Mesenchymal stem cell (in vitro differentiated cells and primary cell): ENCODE measurements around the gene WDR5.

Experiments used
- DNase-seq: peaks from one replicate; pipeline ENCODE4 v3.0.0-alpha.2; 2013
- H2AFZ ChIP-seq: one replicate; pipeline ENCODE4 v1.6.1; 2013; ENCODE audit warnings: low read depth, mild to moderate bottlenecking, control low read depth, inconsistent platforms, low read length, moderate library complexity
- H2AK5ac ChIP-seq: 2 replicates; pipeline ENCODE4 v1.6.1; 2013; ENCODE audit warnings: low read length, moderate library complexity, mild to moderate bottlenecking, inconsistent platforms; ENCODE audit not compliant: severe bottlenecking
- H2BK120ac ChIP-seq: one replicate; pipeline ENCODE4 v1.6.1; 2013; ENCODE audit warnings: low read depth, mild to moderate bottlenecking, inconsistent platforms, low read length, moderate library complexity
- H2BK12ac ChIP-seq, 2 experiments: one replicate each; pipeline ENCODE4 v1.6.1; 2013; ENCODE audit warnings: inconsistent platforms in 2 of 2, low read length in 2 of 2, mild to moderate bottlenecking in 2 of 2, moderate library complexity in 2 of 2, control low read depth in 1 of 2
- H2BK15ac ChIP-seq: one replicate; pipeline ENCODE4 v1.6.1; 2013; ENCODE audit warnings: mild to moderate bottlenecking, low read depth, inconsistent platforms; ENCODE audit not compliant: poor library complexity, severe bottlenecking
- H2BK5ac ChIP-seq: 2 replicates; pipeline ENCODE4 v1.6.1; 2013; ENCODE audit warnings: low read depth, mild to moderate bottlenecking, low read length, control low read depth, inconsistent platforms; ENCODE audit not compliant: poor library complexity, severe bottlenecking
- H3K14ac ChIP-seq, 2 experiments: one replicate each; pipeline ENCODE4 v1.6.1; 2013; ENCODE audit warnings: inconsistent platforms in 2 of 2, low read length in 2 of 2, control low read depth in 1 of 2, mild to moderate bottlenecking in 1 of 2, moderate library complexity in 1 of 2
- H3K18ac ChIP-seq, 2 experiments: one replicate each; pipeline ENCODE4 v1.6.1; 2013; ENCODE audit warnings: inconsistent platforms in 2 of 2, low read length in 2 of 2, control low read depth in 1 of 2, low read depth in 1 of 2, mild to moderate bottlenecking in 1 of 2
- H3K23ac ChIP-seq, 2 experiments: one replicate each; pipeline ENCODE4 v1.6.1; 2013; ENCODE audit warnings: inconsistent platforms in 2 of 2, low read length in 2 of 2, mild to moderate bottlenecking in 2 of 2, moderate library complexity in 2 of 2, control low read depth in 1 of 2
- H3K27ac ChIP-seq: 2 replicates; pipeline ENCODE4 v1.5.1; 2013; ENCODE audit warnings: mild to moderate bottlenecking, moderate library complexity, low read length, control low read depth, inconsistent platforms; ENCODE audit not compliant: poor library complexity, severe bottlenecking
- H3K27me3 ChIP-seq, 2 experiments: 2 replicates each; pipeline versions ENCODE4 v1.6.1 to v1.7.0; 2013; ENCODE audit warnings: low read length in 2 of 2, mild to moderate bottlenecking in 2 of 2, moderate library complexity in 2 of 2, control low read depth in 1 of 2, inconsistent platforms in 1 of 2; ENCODE audit not compliant: control insufficient read depth in 1 of 2, insufficient read depth in 1 of 2
- H3K36me3 ChIP-seq, 2 experiments: 2 replicates each; pipeline versions ENCODE4 v1.6.1 to v1.7.0; 2013; ENCODE audit warnings: low read length in 2 of 2, control low read depth in 1 of 2, inconsistent platforms in 1 of 2, low read depth in 1 of 2, mild to moderate bottlenecking in 1 of 2; ENCODE audit not compliant: insufficient read depth in 2 of 2, control insufficient read depth in 1 of 2
- H3K4ac ChIP-seq, 2 experiments: one replicate each; pipeline ENCODE4 v1.6.1; 2013; ENCODE audit warnings: inconsistent platforms in 2 of 2, low read length in 2 of 2, mild to moderate bottlenecking in 2 of 2, moderate library complexity in 2 of 2, control low read depth in 1 of 2, low read depth in 1 of 2
- H3K4me1 ChIP-seq: 2 replicates; pipeline ENCODE4 v1.6.1; 2013; ENCODE audit warnings: low read depth, low read length, control low read depth; ENCODE audit not compliant: control insufficient read depth, insufficient read depth
- H3K4me2 ChIP-seq: 2 replicates; pipeline ENCODE4 v1.6.1; 2013; ENCODE audit warnings: low read length, mild to moderate bottlenecking, inconsistent platforms; ENCODE audit not compliant: poor library complexity, severe bottlenecking
- H3K4me3 ChIP-seq, 2 experiments: 2 replicates each; pipeline versions ENCODE4 v1.5.1 to v1.7.0; 2013; ENCODE audit warnings: low read length in 2 of 2, mild to moderate bottlenecking in 2 of 2, control low read depth in 1 of 2, low read depth in 1 of 2; ENCODE audit not compliant: insufficient read depth in 1 of 2
- H3K79me1 ChIP-seq: replicated peaks from 2 replicates; pipeline ENCODE4 v1.6.1; 2013; ENCODE audit warnings: mild to moderate bottlenecking, control low read depth, low read length, inconsistent platforms; ENCODE audit not compliant: poor library complexity, severe bottlenecking
- H3K9ac ChIP-seq: 2 replicates; pipeline ENCODE4 v1.7.0; 2013; ENCODE audit warnings: mild to moderate bottlenecking, low read length, moderate library complexity
- H3K9me3 ChIP-seq: 2 replicates; pipeline ENCODE4 v1.7.0; 2013; ENCODE audit warnings: mild to moderate bottlenecking, low read length; ENCODE audit not compliant: control insufficient read depth
- H4K8ac ChIP-seq: one replicate; pipeline ENCODE4 v1.6.1; 2013; ENCODE audit warnings: inconsistent platforms, mild to moderate bottlenecking, low read length, moderate library complexity
- H4K91ac ChIP-seq: one replicate; pipeline ENCODE4 v1.6.1; 2013; ENCODE audit warnings: mild to moderate bottlenecking, low read length, inconsistent platforms
- WGBS: methylation state at CpG from one replicate; pipeline ENCODE4 v1.1.7; 2013; ENCODE audit warnings: mixed read lengths; 5-methylcytosine and 5-hydroxymethylcytosine counted together

Gene WDR5

DNA sequence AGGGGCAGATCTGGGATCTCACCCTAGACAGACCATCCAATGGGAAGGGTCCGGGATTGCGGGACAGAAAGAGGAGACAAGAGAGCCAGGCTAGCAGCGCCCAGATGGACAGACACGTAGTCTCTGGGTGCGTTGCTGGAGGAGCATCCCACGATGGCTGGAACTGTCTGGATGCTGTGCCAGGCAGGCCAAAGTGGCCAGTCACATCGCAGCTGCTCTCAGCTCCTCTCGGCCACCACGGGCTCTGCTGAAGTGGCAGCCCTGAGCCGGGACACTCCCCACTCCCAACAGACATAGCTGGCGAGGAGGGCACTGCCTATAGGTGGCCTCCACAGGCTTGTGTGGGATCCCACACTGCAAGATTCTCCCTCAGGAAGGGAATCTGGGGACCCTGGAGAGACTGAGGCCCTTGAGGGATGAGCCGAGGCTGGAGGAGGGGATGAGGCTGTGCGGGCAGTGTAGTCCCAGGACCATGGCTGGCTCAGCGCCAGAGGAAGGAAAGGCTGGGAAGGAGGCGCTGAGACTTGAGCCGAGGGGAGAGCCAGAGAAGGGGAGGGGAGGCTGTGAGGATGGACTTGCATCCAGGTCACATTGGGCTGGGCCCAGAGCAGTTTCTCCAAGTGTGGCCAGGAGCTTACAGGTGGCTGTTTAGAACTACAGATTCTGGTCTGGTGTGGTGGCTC is 10.3 kb upstream of the WDR5 start:
- Histone ChIP-seq H2BK5ac (no peak overlapping the region), H2BK15ac (no peak overlapping the region), H3K9ac (no peak overlapping the region), H3K23ac (peak overlapping the region in 1 of 2 experiments; percentile 64), H3K14ac (peak overlapping the region in 1 of 2 experiments; percentile 28), H3K18ac (no peak overlapping the region), H3K4me1 (peaks cover 6% of the 10 kb centered on the region), H3K27ac (no peak overlapping the region), H2AK5ac (no peak overlapping the region), H3K9me3 (no peaks in the 10 kb centered on the region), H3K27me3 (peaks cover 10 to 26% of the 10 kb centered on the region in 2 experiments), H3K4me2 (no peak overlapping the region), H3K4ac (no peak overlapping the region), H2AFZ (no peak overlapping the region), H3K36me3 (peaks cover 0 to 3% of the 10 kb centered on the region in 2 experiments), H2BK120ac (no peak overlapping the region), H4K91ac (no peak overlapping the region), H2BK12ac (no peak overlapping the region), H4K8ac (no peak overlapping the region), H3K4me3 (no peak overlapping the region), H3K79me1 (no peaks in the 10 kb centered on the region)
- WGBS, result 88% methylated on average over 15 of the region's 16 CpGs
- no peak for DNase-seq

DNA sequence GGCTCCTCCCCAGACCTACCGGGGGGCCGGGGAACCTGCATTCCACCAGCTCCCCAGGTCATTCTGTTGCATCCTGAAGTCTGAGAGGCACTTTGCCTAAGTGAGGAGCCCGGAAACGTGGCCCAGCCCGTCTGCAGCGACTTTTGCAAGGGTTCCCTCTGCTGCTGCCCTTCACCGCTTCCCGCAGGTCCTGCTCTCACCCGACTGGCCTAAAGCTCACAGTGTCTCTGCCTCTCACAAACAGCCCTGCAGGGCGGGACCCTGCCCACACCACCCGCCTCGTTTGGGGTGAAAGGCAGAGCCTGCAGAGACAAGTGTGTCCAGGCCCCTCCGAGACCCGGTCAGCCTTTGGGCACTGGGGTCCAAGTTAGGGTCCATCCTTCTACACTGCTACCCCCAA is 9.5 kb upstream of the WDR5 start:
- H2BK5ac ChIP-seq, result no peak overlapping the region
- H3K4me3 ChIP-seq, result no peak overlapping the region
- H3K27me3 ChIP-seq, result peaks cover 10 to 25% of the 10 kb centered on the region in 2 experiments
- H4K8ac ChIP-seq, result no peak overlapping the region
- H2BK120ac ChIP-seq, result no peak overlapping the region
- H2BK12ac ChIP-seq, result no peak overlapping the region
- no peak overlapping the region for H3K4me2 ChIP-seq
- no peaks in the 10 kb centered on the region for H3K79me1 ChIP-seq
- no peak overlapping the region for H4K91ac ChIP-seq
- no peak overlapping the region for H3K18ac ChIP-seq
- no peak overlapping the region for H2AFZ ChIP-seq
- no peak overlapping the region for H2BK15ac ChIP-seq
- no peak overlapping the region for H3K23ac ChIP-seq
- H3K14ac ChIP-seq, result no peak overlapping the region
- H3K36me3 ChIP-seq, result peaks cover 0 to 3% of the 10 kb centered on the region in 2 experiments
- H2AK5ac ChIP-seq, result no peak overlapping the region
- peaks cover 11% of the 10 kb centered on the region for H3K4me1 ChIP-seq
- no peak for DNase-seq
- H3K27ac ChIP-seq, result no peak overlapping the region
- H3K9me3 ChIP-seq, result no peaks in the 10 kb centered on the region
- no peak overlapping the region for H3K4ac ChIP-seq
- WGBS, result 87% methylated on average over 12 of the region's 14 CpGs
- no peak overlapping the region for H3K9ac ChIP-seq

- Histone ChIP-seq H3K4me3 (no peak overlapping the region), H3K14ac (peak overlapping the region in 1 of 2 experiments; percentile 41), H2BK120ac (no peak overlapping the region), H2BK12ac (no peak overlapping the region), H3K9me3 (no peaks in the 10 kb centered on the region), H3K79me1 (no peaks in the 10 kb centered on the region), H3K36me3 (peaks cover 0 to 3% of the 10 kb centered on the region in 2 experiments), H3K18ac (no peak overlapping the region), H3K4me1 (peaks cover 12% of the 10 kb centered on the region), H3K23ac (no peak overlapping the region), H2BK15ac (no peak overlapping the region), H2BK5ac (no peak overlapping the region), H3K27ac (no peak overlapping the region), H3K4ac (no peak overlapping the region), H3K9ac (no peak overlapping the region), H4K91ac (no peak overlapping the region), H4K8ac (no peak overlapping the region), H3K4me2 (no peak overlapping the region), H3K27me3 (peaks cover 10 to 21% of the 10 kb centered on the region in 2 experiments), H2AK5ac (no peak overlapping the region), H2AFZ (no peak overlapping the region)
- DNase-seq, result no peak
- 88% methylated on average over 10 of the region's 13 CpGs for WGBS
Measured at GRCh38 chr9:134127065-134127580, 8.8 kb upstream of the WDR5 start.

- H2BK120ac ChIP-seq, result no peak overlapping the region
- no peak overlapping the region for H2AK5ac ChIP-seq
- H2BK15ac ChIP-seq, result no peak overlapping the region
- H3K4me3 ChIP-seq, result no peak overlapping the region
- WGBS, result 89% methylated on average over 5 of the region's 12 CpGs
- no peak overlapping the region for H3K18ac ChIP-seq
- H4K91ac ChIP-seq, result no peak overlapping the region
- no peaks in the 10 kb centered on the region for H3K9me3 ChIP-seq
- H3K27me3 ChIP-seq, result peaks cover 10 to 21% of the 10 kb centered on the region in 2 experiments
- H3K4me1 ChIP-seq, result peaks cover 12% of the 10 kb centered on the region
- no peak overlapping the region for H3K4me2 ChIP-seq
- H2BK12ac ChIP-seq, result no peak overlapping the region
- H4K8ac ChIP-seq, result no peak overlapping the region
- H2BK5ac ChIP-seq, result no peak overlapping the region
- no peak overlapping the region for H3K9ac ChIP-seq
- no peak overlapping the region for H3K14ac ChIP-seq
- no peak overlapping the region for H3K23ac ChIP-seq
- DNase-seq, result no peak
- no peaks in the 10 kb centered on the region for H3K79me1 ChIP-seq
- peaks cover 0 to 3% of the 10 kb centered on the region in 2 experiments for H3K36me3 ChIP-seq
- no peak overlapping the region for H3K27ac ChIP-seq
- H2AFZ ChIP-seq, result no peak overlapping the region
- H3K4ac ChIP-seq, result no peak overlapping the region
Measured at GRCh38 chr9:134127616-134128015, 8.3 kb upstream of the WDR5 start.
